Mesothelial cell of epicardium (in vitro differentiated cells): ENCODE data around the gene SPATA18. TPM values are rescaled to one million over a fixed set of nuclear protein-coding genes. Genes with fewer than 3 reads are reported as not detected.
A peak's percentile ranks its signal among the peaks of the same experiment; 100 is the strongest.

Experiments used
- DNase-seq, 2 experiments: peaks; one replicate each; pipeline ENCODE4 v3.0.0; 2021; ENCODE audit warnings: low spot score in 2 of 2; ENCODE audit not compliant: unreplicated experiment in 2 of 2
- H3K27ac Mint-ChIP-seq: 2 replicates; pipeline ENCODE4 v1.8.0; 2021; ENCODE audit warnings: mixed read lengths
- H3K27me3 Mint-ChIP-seq: 2 replicates; pipeline ENCODE4 v1.8.0; 2021; ENCODE audit warnings: low read depth, mixed read lengths
- H3K36me3 Mint-ChIP-seq: 2 replicates; pipeline ENCODE4 v1.8.0; 2021; ENCODE audit warnings: mixed read lengths
- H3K4me1 Mint-ChIP-seq: 2 replicates; pipeline ENCODE4 v1.8.0; 2021; ENCODE audit warnings: mixed read lengths
- H3K4me3 Mint-ChIP-seq: 2 replicates; pipeline ENCODE4 v1.8.0; 2021; ENCODE audit warnings: mild to moderate bottlenecking, moderate library complexity, mixed read lengths
- H3K9me3 Mint-ChIP-seq: 2 replicates; pipeline ENCODE4 v1.8.0; 2021; ENCODE audit warnings: mixed read lengths
- CTCF ChIP-seq: fragments of 200-600 bp; sonication (generic); IDR thresholded peaks from one replicate; pipeline ENCODE4 v1.5.0; 2021; ENCODE audit warnings: antibody characterized with exemption; ENCODE audit not compliant: unreplicated experiment
- total RNA-seq: library from RNA; stranded (reverse); gene quantifications from 3 replicates; pipeline ENCODE4 v1.2.1, GENCODE V29; 2021

The SPATA18 gene
- 10.0 to 11.1 TPM (median 10.8 TPM) in 3 replicates for total RNA-seq

GRCh38 chr4:52051213-52051614, at the start of gene SPATA18:
SPATA18 (plus strand) TSS chr4:52051304; CDS start chr4:52051705, 401 bp downstream.
- Mint-ChIP-seq H3K27me3 (peaks cover 27% of the 10 kb centered on the region), H3K4me1 (peaks cover 30% of the 10 kb centered on the region), H3K4me3 (peak within 1 kb of the TSS; percentile 87), H3K27ac (peak within 1 kb of the TSS; percentile 95), H3K9me3 (no peaks in the 10 kb centered on the region), H3K36me3 (no peaks in the 10 kb centered on the region)
- no peak for TF ChIP-seq CTCF
- DNase-seq, result peak; percentile 24 to 45

- Mint-ChIP-seq H3K36me3 (no peaks in the 10 kb centered on the region), H3K27me3 (no peaks in the 10 kb centered on the region), H3K9me3 (no peaks in the 10 kb centered on the region), H3K4me3 (no peak overlapping the region), H3K4me1 (no peaks in the 10 kb centered on the region), H3K27ac (no peak overlapping the region)
- no peak for TF ChIP-seq CTCF
- DNase-seq, result no peak
Measured at GRCh38 chr4:52001616-52002015, 49.5 kb upstream of the SPATA18 start.

GRCh38 chr4:52004414-52004813, 46.7 kb upstream of the SPATA18 start:
- no peak overlapping the region for H3K4me3 Mint-ChIP-seq
- no peaks in the 10 kb centered on the region for H3K27me3 Mint-ChIP-seq
- H3K4me1 Mint-ChIP-seq, result no peaks in the 10 kb centered on the region
- H3K27ac Mint-ChIP-seq, result no peak overlapping the region
- H3K9me3 Mint-ChIP-seq, result peaks cover 5% of the 10 kb centered on the region
- no peak for DNase-seq
- no peaks in the 10 kb centered on the region for H3K36me3 Mint-ChIP-seq
- no peak for TF ChIP-seq CTCF

- no peaks in the 10 kb centered on the region for H3K36me3 Mint-ChIP-seq
- peaks cover 11% of the 10 kb centered on the region for H3K9me3 Mint-ChIP-seq
- no peaks in the 10 kb centered on the region for H3K27me3 Mint-ChIP-seq
- TF ChIP-seq CTCF, result no peak
- no peak for DNase-seq
- no peak overlapping the region for H3K4me3 Mint-ChIP-seq
- H3K27ac Mint-ChIP-seq, result no peak overlapping the region
- no peaks in the 10 kb centered on the region for H3K4me1 Mint-ChIP-seq
Measured at GRCh38 chr4:52005604-52006273, 45.4 kb upstream of the SPATA18 start.

- Mint-ChIP-seq H3K4me1 (no peaks in the 10 kb centered on the region), H3K27me3 (no peaks in the 10 kb centered on the region), H3K36me3 (no peaks in the 10 kb centered on the region), H3K27ac (no peak overlapping the region), H3K9me3 (peaks cover 11% of the 10 kb centered on the region), H3K4me3 (no peak overlapping the region)
- TF ChIP-seq CTCF, result no peak
- DNase-seq, result no peak
Measured at GRCh38 chr4:52006887-52007286, 44.2 kb upstream of the SPATA18 start.
